SK-N-SH (cell line): ENCODE results near the gene VAMP5. TPM values are rescaled to one million over a fixed set of nuclear protein-coding genes. Genes with fewer than 3 reads are reported as not detected.

Experiments
- CTCF ChIA-PET: fragments of 300-600, 350-600 bp; formaldehyde crosslinking; extraction: SDS; loops from one replicate; lab custom pipeline; 2021; lab: Yijun Ruan, JAX
- POLR2A ChIA-PET: fragments of 350-600 bp; sonication (Branson Sonifier 250); formaldehyde crosslinking; extraction: SDS; loops from one replicate; lab custom pipeline; 2020; ENCODE audit warnings: antibody characterized with exemption, inconsistent platforms; lab: Yijun Ruan, JAX
- DNase-seq: peaks from one replicate; pipeline ENCODE4 v3.0.0; 2012
- H2AFZ ChIP-seq: fragments of 200-600 bp; sonication (generic); 2 replicates; pipeline ENCODE4 v1.8.1; 2016; ENCODE audit warnings: antibody characterized with exemption, mild to moderate bottlenecking, low read depth
- H3F3A ChIP-seq: fragments of 200-600 bp; sonication (generic); replicated peaks from 2 replicates; pipeline ENCODE3; 2016; ENCODE audit warnings: antibody characterized with exemption, mild to moderate bottlenecking; ENCODE audit not compliant: insufficient read depth
- H3K27ac ChIP-seq, 2 experiments: fragments of 200-500 bp in 1 of 2; fragments of 200-600 bp in 1 of 2; sonication (Bioruptor generic) in 1 of 2; sonication (generic), shearing (Covaris generic) in 1 of 2; 2 replicates each; pipeline versions ENCODE4 v1.5.1 to v1.6.1; 2014 to 2016; ENCODE audit warnings: low read depth in 2 of 2, inconsistent platforms in 1 of 2, low read length in 1 of 2, mild to moderate bottlenecking in 1 of 2, mixed read lengths in 1 of 2
- H3K27me3 ChIP-seq: fragments of 200-600 bp; sonication (generic), shearing (Covaris generic); 2 replicates; pipeline ENCODE4 v1.6.1; 2016; ENCODE audit warnings: mixed run types; ENCODE audit not compliant: insufficient read depth
- H3K36me3 ChIP-seq, 2 experiments: fragments of 200-500 bp in 1 of 2; fragments of 200-600 bp in 1 of 2; sonication (Bioruptor generic) in 1 of 2; sonication (generic) in 1 of 2; replicated peaks in 1 of 2; 2 replicates each; pipeline versions ENCODE3 to v1.5.1; 2014 to 2016; ENCODE audit warnings: low read length in 1 of 2, mild to moderate bottlenecking in 1 of 2; ENCODE audit not compliant: insufficient read depth in 2 of 2, control insufficient read depth in 1 of 2
- H3K4me1 ChIP-seq, 2 experiments: fragments of 200-500 bp in 1 of 2; fragments of 200-600 bp in 1 of 2; sonication (Bioruptor generic) in 1 of 2; sonication (generic), shearing (Covaris generic) in 1 of 2; 2 replicates each; pipeline versions ENCODE4 v1.5.1 to v1.6.1; 2014 to 2016; ENCODE audit warnings: low read depth in 1 of 2, low read length in 1 of 2, mixed run types in 1 of 2; ENCODE audit not compliant: insufficient read depth in 2 of 2, control insufficient read depth in 1 of 2
- H3K4me2 ChIP-seq: fragments of 200-600 bp; sonication (generic), shearing (Covaris generic); 2 replicates; pipeline ENCODE4 v1.6.1; 2017; ENCODE audit warnings: mixed run types
- H3K4me3 ChIP-seq, 2 experiments: fragments of 200-500 bp in 1 of 2; fragments of 200-600 bp in 1 of 2; sonication (Bioruptor generic) in 1 of 2; sonication (generic), shearing (Covaris generic) in 1 of 2; 2 replicates each; pipeline versions ENCODE4 v1.5.1 to v1.8.1; 2014 to 2016; ENCODE audit warnings: low read depth in 2 of 2, inconsistent platforms in 1 of 2, low read length in 1 of 2, mild to moderate bottlenecking in 1 of 2, mixed read lengths in 1 of 2, moderate library complexity in 1 of 2
- H3K79me2 ChIP-seq: fragments of 200-600 bp; sonication (generic); 2 replicates; pipeline ENCODE4 v1.8.1; 2017; ENCODE audit warnings: mild to moderate bottlenecking; ENCODE audit not compliant: insufficient read depth
- H3K9ac ChIP-seq: fragments of 200-600 bp; sonication (generic); 2 replicates; pipeline ENCODE4 v1.6.1; 2017; ENCODE audit warnings: mixed run types
- H3K9me2 ChIP-seq: fragments of 200-600 bp; sonication (generic); 2 replicates; pipeline ENCODE4 v1.6.1; 2017; ENCODE audit warnings: mixed run types
- H3K9me3 ChIP-seq: fragments of 200-600 bp; sonication (generic); 2 replicates; pipeline ENCODE4 v1.6.1; 2017; ENCODE audit warnings: mixed run types, mild to moderate bottlenecking, moderate library complexity
- H4K20me1 ChIP-seq: fragments of 200-600 bp; sonication (generic); 2 replicates; pipeline ENCODE4 v1.6.1; 2017; ENCODE audit warnings: mild to moderate bottlenecking, mixed run types; ENCODE audit not compliant: insufficient read depth
- CHD2 ChIP-seq: fragments of 150-350 bp; IDR thresholded peaks from 2 replicates; pipeline ENCODE4 v1.6.1; 2018; ENCODE audit warnings: low read length; ENCODE audit not compliant: partially characterized antibody
- ELF1 ChIP-seq: IDR thresholded peaks from 2 replicates; pipeline ENCODE4 v1.4.0; 2012
- FOXJ3 ChIP-seq: sonication (generic); formaldehyde crosslinking; IDR thresholded peaks from 2 replicates; pipeline ENCODE4 v1.5.1; 2020; ENCODE audit warnings: mild to moderate bottlenecking, missing genetic modification reagents
- GABPA ChIP-seq: IDR thresholded peaks from 2 replicates; pipeline ENCODE4 v1.4.0; 2012; ENCODE audit warnings: low read depth, mild to moderate bottlenecking
- JUND ChIP-seq: IDR thresholded peaks from 2 replicates; pipeline ENCODE4 v1.4.0; 2012
- NRF1 ChIP-seq: IDR thresholded peaks from 2 replicates; pipeline ENCODE4 v1.6.1; 2012; ENCODE audit warnings: low read depth, mild to moderate bottlenecking, low read length
- POLR2AphosphoS5 ChIP-seq: IDR thresholded peaks from 2 replicates; pipeline ENCODE4 v1.6.1; 2012; ENCODE audit warnings: low read depth, low read length
- RXRA ChIP-seq: IDR thresholded peaks from 2 replicates; pipeline ENCODE4 v1.4.0; 2012; ENCODE audit warnings: low read depth, mild to moderate bottlenecking, borderline replicate concordance
- WGBS: methylation state at CpG from one replicate; pipeline ENCODE4 v1.1.6; 2017; ENCODE audit warnings: low lambda C conversion rate; 5-methylcytosine and 5-hydroxymethylcytosine counted together
- polyA plus RNA-seq, 3 experiments: library from polyadenylated mRNA; depleted of rRNA; stranded (reverse); fragments of >200 nt; gene quantifications; 2 replicates each; pipeline ENCODE4 v1.2.3, GENCODE V29; 2012
- TF ChIP-seq, protein P1 (sequence below): IDR thresholded peaks from 2 replicates; pipeline ENCODE4 v1.6.1; 2012; ENCODE audit warnings: mild to moderate bottlenecking, low read depth, low read length, moderate library complexity

VAMP5 gene
- polyA plus RNA-seq, 1 of the 3 experiments (the other 2 are of a cell fraction), result 12.0 TPM

GRCh38 chr2:85554980-85555612 is 29.1 kb upstream of the VAMP5 start:
- H3K9ac ChIP-seq, result no peak overlapping the region
- no peak overlapping the region for H3K27ac ChIP-seq
- H3K4me1 ChIP-seq, result peaks cover 0 to 1% of the 10 kb centered on the region in 2 experiments; a peak in 2 of 4 replicates
- peaks cover 8% of the 10 kb centered on the region for H3F3A ChIP-seq
- H3K79me2 ChIP-seq, result peaks cover 32% of the 10 kb centered on the region
- no peaks in the 10 kb centered on the region for H3K27me3 ChIP-seq
- peaks cover 21 to 54% of the 10 kb centered on the region in 2 experiments for H3K36me3 ChIP-seq
- DNase-seq, result no peak
- 95% methylated on average over 3 of the region's 3 CpGs for WGBS
- H4K20me1 ChIP-seq, result no peaks in the 10 kb centered on the region
- no peak overlapping the region for H2AFZ ChIP-seq
- ChIA-PET POLR2A (interaction anchor here (0.7 to 1.4 kb wide), 3 partner anchors 118 to 137 kb away, joined by 3 to 4 read pairs (median 3); partner anchors contain the start of gene SH2D6), CTCF (interaction anchor here (16.6 kb wide), 1 partner anchor 133 kb away, joined by 364 read pairs; the partner anchor contains the start of gene SH2D6)
- no peak overlapping the region for H3K4me3 ChIP-seq
- TF ChIP-seq FOXJ3 (CRISPR knock-in tag), result no peak
- no peak for TF ChIP-seq RXRA
- TF ChIP-seq JUND, result no peak
- TF ChIP-seq, protein P1, sequence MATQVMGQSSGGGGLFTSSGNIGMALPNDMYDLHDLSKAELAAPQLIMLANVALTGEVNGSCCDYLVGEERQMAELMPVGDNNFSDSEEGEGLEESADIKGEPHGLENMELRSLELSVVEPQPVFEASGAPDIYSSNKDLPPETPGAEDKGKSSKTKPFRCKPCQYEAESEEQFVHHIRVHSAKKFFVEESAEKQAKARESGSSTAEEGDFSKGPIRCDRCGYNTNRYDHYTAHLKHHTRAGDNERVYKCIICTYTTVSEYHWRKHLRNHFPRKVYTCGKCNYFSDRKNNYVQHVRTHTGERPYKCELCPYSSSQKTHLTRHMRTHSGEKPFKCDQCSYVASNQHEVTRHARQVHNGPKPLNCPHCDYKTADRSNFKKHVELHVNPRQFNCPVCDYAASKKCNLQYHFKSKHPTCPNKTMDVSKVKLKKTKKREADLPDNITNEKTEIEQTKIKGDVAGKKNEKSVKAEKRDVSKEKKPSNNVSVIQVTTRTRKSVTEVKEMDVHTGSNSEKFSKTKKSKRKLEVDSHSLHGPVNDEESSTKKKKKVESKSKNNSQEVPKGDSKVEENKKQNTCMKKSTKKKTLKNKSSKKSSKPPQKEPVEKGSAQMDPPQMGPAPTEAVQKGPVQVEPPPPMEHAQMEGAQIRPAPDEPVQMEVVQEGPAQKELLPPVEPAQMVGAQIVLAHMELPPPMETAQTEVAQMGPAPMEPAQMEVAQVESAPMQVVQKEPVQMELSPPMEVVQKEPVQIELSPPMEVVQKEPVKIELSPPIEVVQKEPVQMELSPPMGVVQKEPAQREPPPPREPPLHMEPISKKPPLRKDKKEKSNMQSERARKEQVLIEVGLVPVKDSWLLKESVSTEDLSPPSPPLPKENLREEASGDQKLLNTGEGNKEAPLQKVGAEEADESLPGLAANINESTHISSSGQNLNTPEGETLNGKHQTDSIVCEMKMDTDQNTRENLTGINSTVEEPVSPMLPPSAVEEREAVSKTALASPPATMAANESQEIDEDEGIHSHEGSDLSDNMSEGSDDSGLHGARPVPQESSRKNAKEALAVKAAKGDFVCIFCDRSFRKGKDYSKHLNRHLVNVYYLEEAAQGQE, result no peak
- H3K9me2 ChIP-seq, result no peaks in the 10 kb centered on the region
- no peaks in the 10 kb centered on the region for H3K9me3 ChIP-seq
- no peak overlapping the region for H3K4me2 ChIP-seq

DNA sequence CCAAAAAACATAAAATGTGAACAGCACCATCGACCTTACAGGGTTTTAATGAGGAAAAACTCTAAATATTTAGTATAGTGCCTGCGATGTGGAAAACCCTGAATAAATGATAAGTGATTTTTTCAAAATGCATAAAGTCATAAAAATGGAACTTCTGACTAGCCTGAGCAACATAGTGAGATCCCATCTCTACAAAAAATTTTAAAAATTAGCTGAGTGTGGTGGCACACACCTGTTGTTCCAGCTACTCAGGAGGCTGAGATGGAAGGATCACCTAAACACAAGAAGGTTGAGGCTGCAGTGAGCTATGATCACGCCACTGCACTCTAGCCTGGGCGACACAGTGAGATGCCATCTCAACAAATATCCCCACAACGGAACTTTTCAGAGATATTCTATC is 27.1 kb upstream of the VAMP5 start:
- Histone ChIP-seq H3K9ac (no peak overlapping the region), H3K27me3 (no peaks in the 10 kb centered on the region), H3K4me2 (no peak overlapping the region), H3K4me1 (no peaks in the 10 kb centered on the region; a peak in 2 of 4 replicates), H2AFZ (no peak overlapping the region), H4K20me1 (no peaks in the 10 kb centered on the region), H3K4me3 (no peak overlapping the region), H3K9me2 (no peaks in the 10 kb centered on the region), H3F3A (peaks cover 4% of the 10 kb centered on the region), H3K36me3 (peaks cover 9 to 42% of the 10 kb centered on the region in 2 experiments), H3K27ac (no peak overlapping the region)
- DNase-seq, result no peak
- WGBS, result 88% methylated on average over 5 of the region's 5 CpGs
- ChIA-PET POLR2A (interaction anchor here (1.4 to 1.9 kb wide), 3 partner anchors 9 to 16 kb away, joined by 8 to 10 read pairs (median 9); no protein-coding TSS in a partner anchor), CTCF (interaction anchor here (0.9 to 16.6 kb wide), 3 partner anchors 135 to 165 kb away, joined by 3 to 364 read pairs (median 3); partner anchors contain the start of gene SH2D6)
- TF ChIP-seq CHD2 (no peak), NRF1 (no peak), ELF1 (no peak), POLR2AphosphoS5 (no peak), GABPA (no peak)
- TF ChIP-seq, all 33 proteins: peak for 0
- Histone ChIP-seq H3K9me3 (no peaks in the 10 kb centered on the region), H3K79me2 (peaks cover 42% of the 10 kb centered on the region)
